Measurements from ENCODE around the gene FER.
"Not testable (repeated sequence)": the region's sequence is repeated elsewhere in the genome, so short reads cannot be mapped to it uniquely, and the experiment has no call there.

FER gene

GRCh38 chr5:108747774-108748400 lies at the start of gene FER:
TSS of gene FER (plus strand) at chr5:108747897. CDS start at chr5:108798183, 50,286 bp downstream.
- DNase-seq: peak; percentile 35

- DNase-seq: not testable (repeated sequence)
Measured at GRCh38 chr5:108700388-108700787, 47.3 kb upstream of the FER start.

- DNase-seq: no peak
Measured at GRCh38 chr5:108700930-108701329, 46.8 kb upstream of the FER start.

GRCh38 chr5:108702546-108702945 lies 45.2 kb upstream of the FER start:
- DNase-seq: no peak

- no peak for DNase-seq
Measured at GRCh38 chr5:108703313-108703712, 44.4 kb upstream of the FER start.

GRCh38 chr5:108707141-108707540 lies 40.6 kb upstream of the FER start:
- no peak for DNase-seq

GRCh38 chr5:108711898-108712297 lies 35.8 kb upstream of the FER start:
- DNase-seq: no peak

- DNase-seq: no peak
Measured at GRCh38 chr5:108715408-108715807, 32.3 kb upstream of the FER start.

GRCh38 chr5:108720391-108720790 lies 27.3 kb upstream of the FER start:
- no peak for DNase-seq

- no peak for DNase-seq
Measured at GRCh38 chr5:108726446-108727235, 21.1 kb upstream of the FER start.

- no peak for DNase-seq
Measured at GRCh38 chr5:108727236-108727650, 20.5 kb upstream of the FER start.

- peak; percentile 50 for DNase-seq
Measured at GRCh38 chr5:108727651-108728565, 19.8 kb upstream of the FER start.

- DNase-seq: peak; percentile 58
Measured at GRCh38 chr5:108728566-108729241, 19.0 kb upstream of the FER start.

- no peak for DNase-seq
Measured at GRCh38 chr5:108729242-108729615, 18.5 kb upstream of the FER start.

- DNase-seq: no peak
Measured at GRCh38 chr5:108730617-108731340, 16.9 kb upstream of the FER start.

- no peak for DNase-seq
Measured at GRCh38 chr5:108735790-108736189, 11.9 kb upstream of the FER start.

- no peak for DNase-seq
Measured at GRCh38 chr5:108736855-108737254, 10.8 kb upstream of the FER start.

- DNase-seq: no peak
Measured at GRCh38 chr5:108739376-108739775, 8.3 kb upstream of the FER start.

GRCh38 chr5:108739906-108740305 lies 7.8 kb upstream of the FER start:
- DNase-seq: no peak

- no peak for DNase-seq
Measured at GRCh38 chr5:108743319-108743718, 4.4 kb upstream of the FER start.

GRCh38 chr5:108743846-108744245 lies 3.9 kb upstream of the FER start:
- DNase-seq: no peak

- DNase-seq: no peak
Measured at GRCh38 chr5:108747111-108747773, 455 bp upstream of the FER start.
